Ammon's horn (tissue), 1 donor: ENCODE measurements around the gene PLEKHA1.

ENCODE experiments used
- DNase-seq: peaks from one replicate; pipeline ENCODE4 v3.0.0-alpha.2; 2016; ENCODE audit warnings: low spot score

Gene PLEKHA1

GRCh38 chr10:122480146-122480833 is 105.8 kb downstream of the PLEKHA1 start:
- DNase-seq, result no peak

- no peak for DNase-seq
These were observed 107.0 kb downstream of the PLEKHA1 start for GRCh38 chr10:122481296-122482056.
